Omental fat pad (tissue), 4 donors: ENCODE results near the gene HSPB3. TPM values are rescaled to one million over a fixed set of nuclear protein-coding genes. Genes with fewer than 3 reads are reported as not detected.

ENCODE experiments used
- ATAC-seq: fragments of 150-250 bp; one replicate; pipeline ENCODE4 v1.9.1; 2016; ENCODE audit warnings: mild to moderate bottlenecking, moderate library complexity; ENCODE audit not compliant: low FRiP score
- DNase-seq: peaks from one replicate; pipeline ENCODE4 v3.0.0-alpha.2; 2019; ENCODE audit warnings: low spot score
- CTCF ChIP-seq, 3 donors: fragments of 450-650 bp; IDR thresholded peaks; one replicate each; pipeline ENCODE4 v1.5.1; 2016 to 2017; ENCODE audit warnings: antibody characterized with exemption in 3 of 3, mild to moderate bottlenecking in 3 of 3, moderate library complexity in 2 of 3
- total RNA-seq, 4 donors: library from RNA; depleted of rRNA; stranded (reverse); fragments of >200 nt; gene quantifications; one replicate each; pipeline ENCODE4 v1.1.0, GENCODE V29; 2016

HSPB3 gene
- total RNA-seq, 4 donors from 2014 or later = not detected

- no peak for TF ChIP-seq CTCF (IDR thresholded peaks at IDR 0.05)
- ATAC-seq (no peak), DNase-seq (no peak)
Measured at GRCh38 chr5:54443270-54443669, 12.2 kb upstream of the HSPB3 start.

- ATAC-seq = no peak
- no peak for TF ChIP-seq CTCF (IDR thresholded peaks at IDR 0.05)
- DNase-seq = no peak
Measured at GRCh38 chr5:54445691-54446378, 9.7 kb upstream of the HSPB3 start.

DNA sequence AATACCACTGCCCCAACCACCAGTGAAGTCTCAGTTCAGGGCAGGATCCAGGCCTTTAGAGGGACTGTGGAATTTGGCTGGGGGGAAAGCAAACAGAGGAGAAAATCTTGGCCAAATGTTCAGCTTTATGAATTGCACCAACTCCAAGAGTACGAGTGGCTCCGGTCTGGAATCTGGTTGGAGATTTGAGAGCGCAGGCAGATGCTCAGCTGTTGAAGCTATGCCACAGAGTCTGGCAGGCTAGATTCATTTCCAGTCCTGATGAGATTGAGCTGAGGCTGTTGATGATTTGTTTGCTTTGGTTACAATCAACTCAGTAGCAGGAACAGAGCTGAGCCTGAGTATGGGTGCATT lies 9.1 kb upstream of the HSPB3 start:
- ATAC-seq (no peak), DNase-seq (no peak)
- no peak for TF ChIP-seq CTCF (IDR thresholded peaks at IDR 0.05)

DNA sequence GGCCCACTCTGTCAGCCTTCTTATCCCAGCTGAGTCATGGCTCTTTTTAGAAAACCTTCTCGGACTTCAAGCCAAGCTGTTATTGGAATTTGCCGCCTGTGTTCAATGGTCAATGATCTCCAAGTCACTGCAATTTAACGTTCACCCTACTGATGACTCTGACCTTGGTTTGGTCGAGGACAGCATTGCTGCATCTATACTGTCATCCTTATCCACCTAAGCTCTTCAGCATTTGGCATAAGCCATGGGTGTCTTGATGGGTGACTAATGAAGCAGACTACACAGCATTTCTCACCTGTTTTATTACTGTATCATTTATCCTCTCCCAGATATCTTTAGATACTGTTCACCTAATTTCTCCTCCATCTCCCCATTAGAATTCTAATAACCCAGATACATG lies 5.6 kb upstream of the HSPB3 start:
- ATAC-seq (no peak), DNase-seq (no peak)
- TF ChIP-seq CTCF (IDR thresholded peaks at IDR 0.05) = no peak

DNA sequence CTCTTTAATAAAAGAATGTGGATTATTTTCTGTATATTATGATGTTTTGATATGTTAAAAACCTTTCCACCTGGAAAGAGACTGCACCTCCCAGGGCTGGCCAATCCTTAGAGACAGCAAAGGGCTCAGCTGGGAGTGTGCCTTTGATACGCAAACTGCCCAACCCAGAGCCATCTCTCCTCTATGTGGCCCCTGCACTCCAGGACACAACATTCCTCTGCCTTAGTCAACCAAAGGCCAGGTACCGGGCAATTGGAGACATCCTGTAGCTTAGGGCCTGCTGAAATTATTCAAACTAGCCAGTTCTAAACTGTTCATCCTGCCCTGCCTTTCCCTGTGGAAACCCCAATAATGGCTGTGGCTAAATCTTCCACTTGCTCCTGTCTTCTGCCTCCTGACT lies 5.0 kb upstream of the HSPB3 start:
- DNase-seq (no peak), ATAC-seq (no peak)
- TF ChIP-seq CTCF (IDR thresholded peaks at IDR 0.05) = no peak

DNA sequence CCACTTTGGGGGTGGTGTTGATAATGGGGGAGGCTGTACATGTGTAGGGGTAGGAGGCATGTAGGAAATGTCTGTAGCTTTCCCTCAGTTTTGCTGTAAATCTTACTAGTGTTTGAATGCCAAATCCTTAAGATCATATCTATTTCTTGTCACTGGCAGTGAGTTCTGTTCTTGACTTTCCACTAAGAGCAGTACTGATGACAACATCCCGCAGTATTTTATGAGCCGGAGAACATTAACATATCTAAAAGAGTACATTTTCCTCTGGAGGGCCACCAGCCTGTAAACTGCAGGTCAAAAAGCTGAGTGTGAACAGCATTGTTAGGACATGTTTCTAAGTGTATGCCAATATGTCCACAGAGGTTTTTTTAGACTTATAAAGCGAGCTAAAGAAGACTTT lies 2.5 kb upstream of the HSPB3 start:
- DNase-seq = no peak
- ATAC-seq = no peak
- TF ChIP-seq CTCF (IDR thresholded peaks at IDR 0.05) = no peak

GRCh38 chr5:54454602-54455001 lies 897 bp upstream of the HSPB3 start:
- TF ChIP-seq CTCF (IDR thresholded peaks at IDR 0.05) = no peak
- DNase-seq = no peak
- no peak for ATAC-seq
